ENCODE data around the gene UNK. TPM values are rescaled to one million over a fixed set of nuclear protein-coding genes. Genes with fewer than 3 reads are reported as not detected.
A peak's percentile ranks its signal among the peaks of the same experiment; 100 is the strongest.
"Not testable (repeated sequence)": the region's sequence is repeated elsewhere in the genome, so short reads cannot be mapped to it uniquely, and the experiment has no call there.

The UNK gene
- polyA plus RNA-seq, 4 donors, result 8.9 to 34.3 (median 16.3) TPM

GRCh38 chr17:75756451-75757085, 28.0 kb upstream of the UNK start:
- Histone ChIP-seq H3K9me3 (ENCODE audit: control insufficient read depth in 2 of 2, insufficient read depth in 1 of 2, low read depth in 1 of 2, low read length in 1 of 2) (no peaks in the 10 kb centered on the region), H3K36me3 (ENCODE audit: control insufficient read depth in 3 of 3, insufficient read depth in 2 of 3, low read depth in 1 of 3, low read length in 3 of 3) (peaks cover 9 to 86% (median 21%) of the 10 kb centered on the region in 3 donors), H3K27ac (ENCODE audit: low read depth in 1 of 3, low read length in 2 of 3) (no peak overlapping the region), H3K4me3 (ENCODE audit: low read depth in 1 of 3, low read length in 3 of 3) (no peak overlapping the region), H3K4me1 (ENCODE audit: control insufficient read depth in 3 of 3, insufficient read depth in 2 of 3, low read depth in 1 of 3, low read length in 2 of 3) (peaks cover 0 to 29% (median 0%) of the 10 kb centered on the region in 3 donors), H3K27me3 (ENCODE audit: control insufficient read depth in 3 of 3, insufficient read depth in 3 of 3, low read length in 3 of 3) (no peaks in the 10 kb centered on the region)
- FAIRE-seq, result no peak
- no peak for DNase-seq
- 86 to 88% (median 87%) methylated on average over 28 to 29 of the region's 29 CpGs for WGBS, 3 donors

DNA sequence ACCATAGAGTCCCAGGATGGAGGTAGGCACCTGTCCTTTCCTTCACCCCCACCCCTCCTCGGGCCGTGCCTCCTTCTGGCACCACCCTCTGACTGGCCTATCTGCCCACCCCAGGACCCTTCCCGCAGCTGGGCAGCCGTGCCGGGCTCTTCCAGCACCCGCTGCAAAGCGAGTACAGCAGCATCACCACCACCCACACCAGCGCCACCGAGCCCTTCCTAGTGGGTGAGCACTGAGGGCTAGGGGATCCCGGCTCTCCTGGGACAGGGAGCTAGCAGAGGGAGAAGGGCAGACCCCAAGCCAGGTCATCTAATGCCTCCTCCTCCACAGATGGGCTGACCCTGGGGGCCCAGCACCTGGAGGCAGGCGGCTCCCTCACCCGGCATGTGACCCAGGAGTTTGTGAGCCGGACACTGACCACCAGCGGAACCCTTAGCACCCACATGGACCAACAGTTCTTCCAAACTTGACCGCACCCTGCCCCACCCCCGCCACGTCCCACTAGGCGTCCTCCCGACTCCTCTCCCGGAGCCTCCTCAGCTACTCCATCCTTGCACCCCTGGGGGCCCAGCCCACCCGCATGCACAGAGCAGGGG, 27.4 kb upstream of the UNK start:
- Histone ChIP-seq H3K4me3 (ENCODE audit: low read depth in 1 of 3, low read length in 3 of 3) (no peak overlapping the region), H3K4me1 (ENCODE audit: control insufficient read depth in 3 of 3, insufficient read depth in 2 of 3, low read depth in 1 of 3, low read length in 2 of 3) (peaks cover 0 to 29% (median 0%) of the 10 kb centered on the region in 3 donors), H3K27ac (ENCODE audit: low read depth in 1 of 3, low read length in 2 of 3) (no peak overlapping the region), H3K27me3 (ENCODE audit: control insufficient read depth in 3 of 3, insufficient read depth in 3 of 3, low read length in 3 of 3) (no peaks in the 10 kb centered on the region), H3K36me3 (ENCODE audit: control insufficient read depth in 3 of 3, insufficient read depth in 2 of 3, low read depth in 1 of 3, low read length in 3 of 3) (peaks cover 9 to 83% (median 21%) of the 10 kb centered on the region in 3 donors), H3K9me3 (ENCODE audit: control insufficient read depth in 2 of 2, insufficient read depth in 1 of 2, low read depth in 1 of 2, low read length in 1 of 2) (no peaks in the 10 kb centered on the region)
- FAIRE-seq (no peak), DNase-seq (no peak)
- WGBS, 3 donors, result 90 to 93% (median 92%) methylated on average over 16 to 21 of the region's 21 CpGs

DNA sequence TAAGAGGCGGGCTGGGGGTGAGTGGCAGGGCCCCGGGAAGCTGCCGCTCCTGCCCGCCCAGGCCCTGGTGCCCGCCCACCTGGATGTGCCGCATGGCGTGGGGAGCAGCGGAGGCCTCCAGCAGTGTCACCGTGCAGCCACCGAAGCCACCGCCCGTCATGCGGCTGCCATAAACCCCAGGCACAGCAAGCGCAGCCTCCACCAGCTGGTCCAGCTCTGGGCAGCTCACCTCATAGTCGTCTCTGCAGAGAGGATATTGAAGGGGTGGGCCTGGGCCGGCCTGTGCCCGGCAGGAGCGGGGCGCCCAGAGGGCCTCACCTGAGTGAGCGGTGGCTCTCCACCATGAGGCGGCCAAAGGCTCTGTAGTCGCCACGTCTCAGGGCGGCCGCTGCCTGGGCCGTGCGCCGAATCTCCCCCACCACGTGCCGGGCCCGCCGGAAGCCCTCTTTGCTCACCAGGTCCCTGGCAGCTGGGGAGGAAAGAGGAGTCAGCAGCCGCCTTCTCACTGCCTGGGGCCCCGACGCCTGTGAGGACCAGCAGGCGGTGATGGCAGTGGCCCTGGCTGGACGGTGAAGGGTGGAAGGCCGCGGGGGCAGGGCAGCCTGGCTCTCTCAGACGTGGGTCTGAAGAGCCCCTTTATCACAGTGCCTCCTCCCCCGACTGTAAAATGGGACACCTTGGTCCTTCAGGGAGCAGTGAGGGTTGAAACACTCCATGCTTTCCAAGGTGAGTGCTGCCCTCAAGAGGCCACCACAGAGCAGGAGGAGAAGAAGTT, 26.3 kb upstream of the UNK start:
- FAIRE-seq, result no peak
- no peak overlapping the region for H3K4me3 ChIP-seq (ENCODE audit: low read depth in 1 of 3, low read length in 3 of 3)

GRCh38 chr17:75759457-75759856, 25.1 kb upstream of the UNK start:
- peaks cover 9 to 82% (median 13%) of the 10 kb centered on the region in 3 donors for H3K36me3 ChIP-seq (ENCODE audit: control insufficient read depth in 3 of 3, insufficient read depth in 2 of 3, low read depth in 1 of 3, low read length in 3 of 3)
- H3K27ac ChIP-seq (ENCODE audit: low read depth in 1 of 3, low read length in 2 of 3), result no peak overlapping the region
- peaks cover 0 to 30% (median 3%) of the 10 kb centered on the region in 3 donors for H3K4me1 ChIP-seq (ENCODE audit: control insufficient read depth in 3 of 3, insufficient read depth in 2 of 3, low read depth in 1 of 3, low read length in 2 of 3)
- no peak overlapping the region for H3K4me3 ChIP-seq (ENCODE audit: low read depth in 1 of 3, low read length in 3 of 3)
- 71 to 88% (median 79%) methylated on average over 3 of the region's 3 CpGs for WGBS, 3 donors
- FAIRE-seq (no peak), DNase-seq (no peak)
- H3K27me3 ChIP-seq (ENCODE audit: control insufficient read depth in 3 of 3, insufficient read depth in 3 of 3, low read length in 3 of 3), result no peaks in the 10 kb centered on the region
- H3K9me3 ChIP-seq (ENCODE audit: control insufficient read depth in 2 of 2, insufficient read depth in 1 of 2, low read depth in 1 of 2, low read length in 1 of 2), result no peaks in the 10 kb centered on the region

More for the DNA sequence above, 26.3 kb upstream of the UNK start:
- DNase-seq, result peak in 1 of 2 donors; percentile 27
- no peak overlapping the region for H3K27ac ChIP-seq (ENCODE audit: low read depth in 1 of 3, low read length in 2 of 3)
- H3K27me3 ChIP-seq (ENCODE audit: control insufficient read depth in 3 of 3, insufficient read depth in 3 of 3, low read length in 3 of 3), result no peaks in the 10 kb centered on the region
- H3K9me3 ChIP-seq (ENCODE audit: control insufficient read depth in 2 of 2, insufficient read depth in 1 of 2, low read depth in 1 of 2, low read length in 1 of 2), result no peaks in the 10 kb centered on the region
- H3K36me3 ChIP-seq (ENCODE audit: control insufficient read depth in 3 of 3, insufficient read depth in 2 of 3, low read depth in 1 of 3, low read length in 3 of 3), result peaks cover 9 to 83% (median 17%) of the 10 kb centered on the region in 3 donors
- WGBS, 3 donors, result 90 to 92% (median 91%) methylated on average over 34 to 41 of the region's 41 CpGs
- H3K4me1 ChIP-seq (ENCODE audit: control insufficient read depth in 3 of 3, insufficient read depth in 2 of 3, low read depth in 1 of 3, low read length in 2 of 3), result peaks cover 0 to 28% (median 0%) of the 10 kb centered on the region in 3 donors

DNA sequence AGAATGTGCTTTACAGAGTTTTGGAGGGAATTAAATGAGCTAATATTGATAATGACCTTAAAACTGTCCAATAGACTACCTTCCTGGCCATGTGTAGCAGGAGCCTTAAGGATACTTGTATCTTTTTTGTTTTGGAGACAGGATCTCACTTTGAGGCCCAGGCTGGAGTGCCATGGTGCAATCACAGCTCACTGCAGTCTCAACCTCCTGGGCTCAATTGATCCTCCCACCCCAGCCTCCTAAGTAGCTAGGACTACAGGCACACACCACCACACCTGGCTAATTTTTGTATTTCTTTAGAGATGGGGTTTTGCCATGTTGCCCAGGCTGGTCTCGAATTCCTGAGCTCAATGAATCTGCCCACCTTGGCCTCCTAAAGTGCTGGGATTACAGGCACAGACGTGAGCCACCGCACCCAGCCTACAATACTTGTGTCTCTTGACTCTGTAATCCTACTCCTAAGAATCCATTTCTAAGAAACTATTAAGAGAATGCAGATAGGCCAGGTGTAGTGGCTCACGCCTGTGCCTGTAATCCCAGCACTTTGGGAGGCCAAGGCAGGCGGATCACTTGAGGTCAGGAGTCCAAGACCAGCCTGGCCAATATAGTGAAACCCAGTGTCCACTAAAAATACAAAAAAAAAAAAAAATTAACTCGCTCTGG, 24.5 kb upstream of the UNK start:
- WGBS, 3 donors, result 84 to 95% (median 85%) methylated on average over 6 of the region's 6 CpGs
- not testable (repeated sequence) for FAIRE-seq; H3K27me3 ChIP-seq (ENCODE audit: control insufficient read depth in 3 of 3, insufficient read depth in 3 of 3, low read length in 3 of 3); H3K27ac ChIP-seq (ENCODE audit: low read depth in 1 of 3, low read length in 2 of 3); H3K9me3 ChIP-seq (ENCODE audit: control insufficient read depth in 2 of 2, insufficient read depth in 1 of 2, low read depth in 1 of 2, low read length in 1 of 2); H3K4me3 ChIP-seq (ENCODE audit: low read depth in 1 of 3, low read length in 3 of 3); DNase-seq
- peaks cover 9 to 76% (median 10%) of the 10 kb centered on the region in 3 donors for H3K36me3 ChIP-seq (ENCODE audit: control insufficient read depth in 3 of 3, insufficient read depth in 2 of 3, low read depth in 1 of 3, low read length in 3 of 3)
- peaks cover 0 to 24% (median 4%) of the 10 kb centered on the region in 3 donors for H3K4me1 ChIP-seq (ENCODE audit: control insufficient read depth in 3 of 3, insufficient read depth in 2 of 3, low read depth in 1 of 3, low read length in 2 of 3)

- Histone ChIP-seq H3K27me3 (ENCODE audit: control insufficient read depth in 3 of 3, insufficient read depth in 3 of 3, low read length in 3 of 3) (no peaks in the 10 kb centered on the region), H3K4me3 (ENCODE audit: low read depth in 1 of 3, low read length in 3 of 3) (no peak overlapping the region), H3K27ac (ENCODE audit: low read depth in 1 of 3, low read length in 2 of 3) (no peak overlapping the region), H3K9me3 (ENCODE audit: control insufficient read depth in 2 of 2, insufficient read depth in 1 of 2, low read depth in 1 of 2, low read length in 1 of 2) (no peaks in the 10 kb centered on the region), H3K4me1 (ENCODE audit: control insufficient read depth in 3 of 3, insufficient read depth in 2 of 3, low read depth in 1 of 3, low read length in 2 of 3) (peaks cover 0 to 17% (median 4%) of the 10 kb centered on the region in 3 donors), H3K36me3 (ENCODE audit: control insufficient read depth in 3 of 3, insufficient read depth in 2 of 3, low read depth in 1 of 3, low read length in 3 of 3) (peaks cover 2 to 50% (median 7%) of the 10 kb centered on the region in 3 donors)
- DNase-seq, result no peak
- 93 to 97% (median 95%) methylated on average over 27 of the region's 27 CpGs for WGBS, 3 donors
- FAIRE-seq, result no peak
Observed at GRCh38 chr17:75762513-75763268, 21.9 kb upstream of the UNK start.

DNA sequence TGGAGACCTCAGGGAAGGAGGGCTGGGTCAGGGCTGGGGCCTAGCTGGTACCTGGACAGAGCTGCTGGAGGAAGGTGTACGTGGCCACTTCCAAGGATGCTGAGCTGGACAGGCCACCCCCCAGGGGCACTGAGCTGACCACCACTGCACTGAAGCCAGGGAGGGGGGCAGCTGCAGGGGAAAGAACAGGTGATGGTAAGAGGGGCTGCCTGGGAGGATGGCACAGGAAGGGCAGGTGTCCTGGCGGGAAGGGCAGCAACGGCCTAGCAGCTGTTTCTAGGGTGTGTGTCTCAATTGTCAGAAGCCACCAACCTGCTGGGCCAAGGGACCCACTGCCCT, 21.4 kb upstream of the UNK start:
- 63 to 84% (median 69%) methylated on average over 3 of the region's 3 CpGs for WGBS, 3 donors
- FAIRE-seq, result no peak

More for the DNA sequence above, 21.4 kb upstream of the UNK start:
- H3K4me3 ChIP-seq (ENCODE audit: low read depth in 1 of 3, low read length in 3 of 3), result no peak overlapping the region
- DNase-seq, result no peak
- peaks cover 0 to 44% (median 4%) of the 10 kb centered on the region in 3 donors for H3K36me3 ChIP-seq (ENCODE audit: control insufficient read depth in 3 of 3, insufficient read depth in 2 of 3, low read depth in 1 of 3, low read length in 3 of 3)
- H3K4me1 ChIP-seq (ENCODE audit: control insufficient read depth in 3 of 3, insufficient read depth in 2 of 3, low read depth in 1 of 3, low read length in 2 of 3), result peaks cover 0 to 17% (median 4%) of the 10 kb centered on the region in 3 donors
- H3K9me3 ChIP-seq (ENCODE audit: control insufficient read depth in 2 of 2, insufficient read depth in 1 of 2, low read depth in 1 of 2, low read length in 1 of 2), result no peaks in the 10 kb centered on the region
- H3K27me3 ChIP-seq (ENCODE audit: control insufficient read depth in 3 of 3, insufficient read depth in 3 of 3, low read length in 3 of 3), result no peaks in the 10 kb centered on the region
- H3K27ac ChIP-seq (ENCODE audit: low read depth in 1 of 3, low read length in 2 of 3), result no peak overlapping the region

Measured in small intestine (tissue), 7 donors.